GM18909 (cell line): ENCODE results near the gene PRKN.

Experiments
- ATAC-seq: cut with Tn5 transposase; IDR thresholded peaks from one replicate; pipeline ENCODE4 v1.9.1; 2021; ENCODE audit warnings: mild to moderate bottlenecking; ENCODE audit not compliant: unreplicated experiment, poor library complexity

The PRKN gene

DNA sequence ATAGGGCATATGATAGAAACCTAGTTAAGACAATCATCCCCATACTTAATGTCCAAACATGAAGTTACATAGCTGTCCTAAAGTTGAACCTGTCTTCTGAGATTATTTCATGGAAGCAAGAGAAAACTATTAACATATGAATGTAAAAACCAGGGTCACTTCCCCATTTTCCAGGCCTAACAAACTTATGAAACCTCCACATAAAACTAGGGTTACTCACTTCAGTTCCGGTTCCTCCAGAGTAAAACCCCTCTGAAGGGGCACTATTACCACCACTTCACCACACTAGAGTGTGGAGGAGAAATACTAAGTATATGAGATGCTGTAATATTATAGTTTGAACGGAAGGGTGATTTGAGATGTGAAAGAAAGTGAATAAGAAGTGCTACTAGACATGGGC, 14.9 kb downstream of the PRKN start:
- no peak for ATAC-seq

DNA sequence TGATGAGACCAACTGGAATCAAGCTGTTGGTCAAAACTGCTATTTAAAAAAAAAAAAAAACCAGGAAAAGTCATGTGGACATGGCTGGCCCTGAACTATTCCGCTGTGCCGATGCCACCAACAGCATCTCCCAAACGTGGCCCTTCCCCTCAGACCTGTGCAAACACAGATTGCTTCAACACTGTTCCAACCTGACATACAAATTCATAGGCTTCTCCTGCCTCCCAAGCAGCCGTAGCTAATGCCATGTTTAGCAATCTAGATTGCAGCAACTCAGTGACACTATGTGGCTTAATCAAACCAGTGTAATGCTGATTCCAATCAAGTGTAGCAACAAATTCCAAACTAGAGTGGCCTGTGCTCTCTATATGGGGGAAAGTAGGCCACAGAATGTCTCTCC, 16.2 kb downstream of the PRKN start:
- ATAC-seq: no peak

DNA sequence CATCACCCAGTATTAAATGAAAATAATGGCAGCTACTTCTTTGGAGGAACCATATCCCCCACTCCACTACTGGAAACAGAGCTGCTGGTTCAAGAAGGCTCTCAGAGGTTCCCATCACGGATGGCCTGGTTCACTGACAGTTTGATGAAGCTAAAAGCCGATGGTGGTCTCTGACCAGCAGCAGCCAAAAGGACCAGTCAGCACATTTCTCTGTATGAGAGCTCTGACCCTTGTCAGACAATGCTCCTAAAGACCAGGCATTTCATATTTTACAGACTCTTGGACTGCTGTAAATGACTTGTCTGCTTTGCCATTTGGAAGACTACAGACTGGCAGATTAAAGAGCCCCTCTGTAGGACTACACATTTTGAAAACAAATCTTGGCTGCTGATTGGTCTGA, 16.6 kb downstream of the PRKN start:
- no peak for ATAC-seq

DNA sequence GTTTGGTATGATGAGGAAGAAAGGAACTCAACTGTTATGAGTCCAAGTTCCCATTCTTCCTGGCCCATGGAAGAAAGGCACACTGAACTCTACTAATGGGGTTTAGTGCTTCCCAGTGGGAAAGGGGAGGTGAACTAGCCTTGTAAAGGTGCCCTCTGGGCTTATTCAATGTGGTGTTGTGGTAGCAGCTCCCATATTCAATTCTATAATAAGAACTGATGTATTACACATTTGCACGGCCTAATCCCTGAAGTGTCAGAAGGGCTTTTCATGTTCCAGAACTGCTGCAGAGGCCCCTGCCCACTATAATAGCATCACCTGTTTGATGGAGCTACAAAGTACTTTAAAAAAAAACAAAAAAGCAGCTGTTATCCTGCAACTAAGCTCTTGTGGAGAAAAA, 17.1 kb downstream of the PRKN start:
- ATAC-seq: no peak

DNA sequence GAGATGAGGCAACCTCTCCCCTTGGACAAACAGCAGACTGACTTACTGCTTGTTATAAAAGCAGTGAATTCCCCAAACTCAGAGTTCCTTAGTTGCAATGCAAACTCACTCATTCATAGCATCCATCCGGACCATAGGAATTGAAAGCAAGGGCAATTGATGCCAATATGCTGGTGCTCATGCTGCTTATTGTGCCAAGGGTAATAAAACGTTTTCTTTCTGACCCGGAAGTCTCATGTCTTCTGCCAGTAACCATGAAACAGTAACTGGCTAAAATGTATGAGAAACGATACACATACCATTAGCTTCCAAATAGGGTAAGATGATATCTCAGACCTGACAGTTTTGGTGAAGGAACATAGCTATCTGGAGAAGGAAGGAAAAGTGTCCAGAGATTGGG, 18.1 kb downstream of the PRKN start:
- ATAC-seq: no peak

DNA sequence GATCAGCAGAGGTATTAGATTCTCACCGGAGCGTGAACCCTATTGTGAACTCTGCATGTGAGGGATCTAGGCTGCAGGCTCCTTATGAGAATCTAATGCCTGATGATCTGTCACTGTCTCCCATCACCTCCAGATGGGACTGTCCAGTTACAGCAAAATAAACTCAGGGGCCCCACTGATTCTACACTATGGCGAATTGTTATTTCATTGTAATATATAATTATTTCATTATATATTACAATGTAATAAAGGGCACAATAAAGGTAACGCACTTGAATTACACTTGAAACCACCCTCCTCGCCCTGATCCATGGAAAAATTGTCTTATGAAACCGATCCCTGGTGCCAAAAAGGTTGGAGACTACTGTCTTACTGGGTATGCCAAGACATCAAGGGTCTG, 18.6 kb downstream of the PRKN start:
- ATAC-seq: no peak

DNA sequence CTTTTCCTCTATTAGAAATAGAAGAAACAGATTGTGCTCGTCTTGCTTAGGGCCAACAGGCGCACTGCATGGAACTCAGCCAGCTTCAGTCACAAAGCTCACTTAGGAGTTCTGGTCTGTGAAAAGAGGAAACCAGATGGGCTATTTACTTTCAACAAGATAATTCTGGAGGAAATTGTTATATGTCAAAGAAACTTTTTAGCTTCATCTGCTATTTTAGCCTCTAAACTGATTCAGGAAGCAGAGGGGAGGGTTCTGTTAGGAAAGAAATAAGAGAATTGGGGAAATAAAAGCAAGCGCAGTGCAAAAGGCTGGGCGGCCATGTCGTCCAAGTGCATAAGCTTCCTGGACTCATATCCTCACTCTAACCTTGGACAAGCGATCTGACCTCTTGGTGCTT, 21.3 kb downstream of the PRKN start:
- no peak for ATAC-seq

DNA sequence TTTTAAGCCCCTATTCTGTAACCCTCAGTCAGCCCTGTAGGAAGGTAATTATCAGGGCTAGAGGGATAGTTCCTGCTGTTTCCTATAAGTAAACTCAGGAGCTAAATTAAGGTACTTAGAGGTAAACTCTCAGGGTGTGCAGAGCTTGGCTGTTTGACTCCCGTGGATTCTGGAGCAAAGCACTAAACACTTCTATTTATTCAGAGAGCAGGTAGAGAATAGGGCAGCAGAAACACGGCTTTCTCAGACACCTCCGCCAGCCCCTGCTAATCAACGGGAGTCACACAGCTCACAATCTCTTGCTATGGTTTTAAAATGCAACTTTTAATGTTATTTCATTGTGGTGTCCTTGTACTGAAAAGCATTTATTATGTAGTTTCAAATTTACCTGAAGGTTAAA, 21.8 kb downstream of the PRKN start:
- ATAC-seq: no peak

DNA sequence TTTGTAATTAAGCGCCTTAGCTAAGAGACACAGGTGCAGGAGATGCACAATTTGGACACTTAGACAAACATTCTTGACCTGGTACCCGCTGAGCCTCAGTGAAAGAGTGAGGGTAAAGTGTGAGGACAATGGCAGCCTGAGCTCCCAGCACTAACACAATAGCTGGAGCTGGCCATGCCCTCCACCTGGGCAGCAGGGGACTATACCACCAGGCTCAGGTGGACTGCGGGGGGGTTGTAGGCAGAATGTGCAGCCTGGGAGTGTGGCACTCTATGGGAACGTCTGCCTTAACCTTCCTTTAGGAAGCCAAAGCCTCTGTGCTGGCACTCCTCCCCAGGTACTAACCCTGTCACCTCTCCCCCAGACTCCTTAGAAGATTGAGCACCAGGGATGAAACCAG, 23.6 kb downstream of the PRKN start:
- no peak for ATAC-seq

DNA sequence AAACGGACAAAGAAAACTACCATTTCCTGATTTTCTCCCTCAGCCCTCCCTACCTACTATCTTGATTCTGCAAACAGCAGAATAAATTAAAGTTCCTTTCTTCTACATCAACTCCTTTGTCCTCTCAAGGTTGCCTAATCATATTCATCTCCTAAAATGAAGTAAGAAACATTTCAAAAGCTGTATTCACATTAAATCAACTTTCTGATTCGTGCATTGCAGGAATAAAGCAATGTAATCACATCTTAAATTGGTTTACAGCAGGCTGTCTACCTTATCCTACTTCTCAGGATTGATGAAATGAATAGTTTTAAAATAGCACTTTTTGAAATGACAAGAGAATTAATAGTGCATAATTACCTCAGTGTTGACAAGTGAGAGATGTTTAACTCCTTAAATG, 25.1 kb downstream of the PRKN start:
- no peak for ATAC-seq

DNA sequence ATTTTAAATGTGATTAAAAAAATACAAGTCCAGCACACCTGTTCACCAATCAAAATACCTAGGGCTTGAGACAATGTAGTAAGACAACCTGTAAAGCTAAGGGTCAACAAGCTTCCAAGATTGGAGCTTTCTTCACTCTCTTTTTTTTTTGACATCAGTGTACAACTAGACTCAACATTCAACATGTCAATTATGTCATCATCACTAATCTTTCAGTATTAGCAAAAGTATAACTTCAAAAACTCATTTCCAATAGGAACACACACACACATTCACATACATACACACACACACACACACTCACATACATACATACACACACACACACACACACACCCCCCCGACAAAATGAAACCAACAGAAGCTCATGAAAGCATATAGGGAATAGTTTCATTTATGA, 26.0 kb downstream of the PRKN start:
- ATAC-seq: no peak

DNA sequence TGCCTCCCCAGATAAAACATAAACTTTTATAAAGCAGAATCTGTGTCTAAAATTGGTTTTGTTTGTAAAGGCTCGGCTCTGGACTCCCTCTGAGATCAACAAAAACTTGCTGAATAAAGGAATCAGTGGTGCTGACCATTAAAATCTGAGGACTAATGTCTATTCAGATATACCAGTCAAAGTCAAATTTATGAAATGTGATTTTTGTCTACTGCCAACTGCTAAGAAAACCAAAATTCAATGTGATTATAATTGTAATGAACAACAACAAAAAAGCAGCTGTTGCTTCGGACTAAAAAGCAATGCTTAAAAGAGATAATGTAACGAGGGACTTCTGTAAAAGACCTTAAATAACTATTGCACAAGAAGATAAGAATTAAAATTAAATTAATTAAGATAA, 26.6 kb downstream of the PRKN start:
- ATAC-seq: no peak

DNA sequence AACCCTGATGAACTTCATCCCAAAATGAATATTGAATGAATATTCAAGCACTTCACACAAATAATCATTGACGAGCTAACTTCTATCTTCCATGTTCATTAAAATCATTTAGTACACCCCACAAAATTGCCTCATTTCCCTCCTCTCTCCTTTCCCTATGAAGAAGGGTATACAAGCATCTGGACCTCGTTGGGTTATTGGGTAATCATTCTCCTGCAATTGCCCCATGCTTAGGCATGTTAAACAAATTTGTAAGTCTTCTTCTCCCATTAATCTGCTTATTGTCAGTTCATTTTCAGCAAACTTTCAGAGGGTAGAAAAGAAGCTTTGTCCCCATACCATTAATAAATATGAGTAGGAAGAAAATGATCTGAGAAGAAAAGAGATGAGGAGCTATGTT, 27.6 kb downstream of the PRKN start:
- ATAC-seq: no peak

DNA sequence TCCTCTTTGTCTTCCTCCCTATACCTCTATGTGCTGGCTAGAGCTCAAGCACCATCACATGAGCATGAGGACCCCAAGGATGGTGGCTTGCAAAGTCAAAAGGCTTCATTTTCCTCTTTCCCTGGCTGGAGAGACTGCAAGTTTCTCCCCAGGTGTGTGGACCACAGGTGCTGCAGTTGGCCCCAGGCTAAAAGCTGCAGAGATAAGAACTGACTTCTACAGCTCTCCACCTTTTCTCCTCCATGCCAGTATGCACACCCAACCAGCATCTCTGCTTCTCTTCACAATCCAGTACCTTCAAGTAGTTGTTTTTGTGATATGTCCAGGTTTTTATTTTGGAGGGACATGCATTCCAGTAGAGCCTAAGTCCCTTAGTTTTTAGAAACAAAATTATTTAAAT, 29.1 kb downstream of the PRKN start:
- ATAC-seq: no peak

DNA sequence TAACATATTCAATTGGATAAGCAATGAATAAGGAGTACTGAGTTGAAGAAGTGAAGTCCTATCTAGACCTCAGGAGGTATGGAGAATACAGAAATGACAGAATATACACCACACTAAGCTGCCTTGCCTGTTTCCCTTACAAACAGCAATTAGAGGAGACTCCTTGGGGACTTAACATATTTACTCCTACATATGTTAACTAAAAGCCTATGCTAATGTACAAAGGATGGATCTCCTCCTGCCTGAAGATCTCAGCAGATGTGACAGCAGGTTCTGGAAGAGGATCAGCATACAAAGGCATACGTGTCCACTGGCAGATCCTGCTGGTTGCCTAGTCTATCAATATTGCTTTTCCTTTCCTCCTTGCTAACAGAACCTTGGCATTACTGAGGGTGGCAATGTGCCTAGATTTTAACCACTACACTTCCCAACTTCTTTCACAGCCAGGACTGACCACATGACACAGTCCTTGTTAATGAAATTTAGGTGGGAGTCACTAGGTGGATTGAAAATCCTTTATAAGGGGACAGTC, 29.6 kb downstream of the PRKN start:
- ATAC-seq: no peak

DNA sequence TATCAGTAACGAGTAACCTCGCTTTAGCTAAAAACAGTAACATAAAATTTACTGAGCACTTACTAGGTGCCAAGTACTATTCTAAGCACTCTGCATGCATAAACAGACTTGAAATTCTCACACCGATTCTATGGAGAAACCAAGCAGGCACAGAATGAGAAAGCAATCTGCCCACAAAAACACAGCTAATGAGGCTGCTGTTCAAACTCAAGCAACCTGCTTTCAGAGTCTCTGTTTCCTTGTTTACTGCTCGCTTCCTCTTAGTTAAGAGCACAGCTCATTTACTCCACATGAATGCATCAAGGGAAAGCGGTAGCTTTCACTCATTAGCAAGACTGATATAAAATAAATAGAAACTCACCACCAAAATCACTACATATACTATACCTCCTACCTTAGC, 37.4 kb downstream of the PRKN start:
- ATAC-seq: no peak

DNA sequence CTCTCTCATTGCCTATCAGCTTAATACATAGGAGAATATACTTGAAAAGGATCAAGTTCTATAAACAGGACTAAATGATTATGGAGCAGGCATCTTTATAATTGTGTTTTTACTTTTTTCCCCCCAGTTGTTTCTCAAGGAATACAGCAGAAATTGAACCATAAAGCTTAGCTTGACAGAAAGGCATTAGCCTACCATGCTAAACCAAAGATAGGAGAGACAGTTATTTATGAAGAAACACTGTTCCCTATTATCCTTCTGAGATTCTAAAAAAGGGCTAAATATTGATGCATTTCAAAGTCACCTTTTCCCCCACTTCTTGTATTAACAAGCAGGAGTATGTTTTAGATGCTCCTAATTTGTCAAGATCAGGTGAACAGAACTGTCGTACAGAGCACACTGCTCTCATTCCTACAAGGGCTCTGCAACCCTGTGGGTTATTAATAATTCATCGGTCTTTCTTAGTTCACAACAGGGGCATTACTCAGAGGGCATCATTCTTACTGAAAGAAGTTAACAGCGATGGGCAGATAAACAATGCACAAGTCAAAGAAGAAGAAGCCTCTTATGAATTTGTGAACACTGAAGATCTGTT, 38.7 kb downstream of the PRKN start:
- ATAC-seq: no peak

DNA sequence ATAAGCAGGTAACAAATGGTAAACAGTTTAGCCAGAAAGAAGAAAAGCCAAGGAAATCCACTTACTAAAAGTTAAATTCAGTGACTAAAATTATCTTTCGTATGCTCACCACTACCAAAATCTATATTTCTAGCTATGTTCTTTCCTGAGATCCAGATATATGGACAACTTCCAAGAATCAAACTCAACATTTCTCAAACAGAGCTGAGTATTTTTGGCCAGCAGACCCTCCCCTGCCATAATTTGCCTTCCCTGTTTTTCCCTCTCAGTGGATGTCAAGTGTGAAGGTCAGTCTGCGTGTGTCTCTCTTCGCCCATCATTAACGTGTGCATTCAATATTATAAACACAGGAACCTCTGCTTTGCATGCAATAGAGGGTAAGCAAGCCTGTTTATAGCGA, 42.0 kb downstream of the PRKN start:
- no peak for ATAC-seq

DNA sequence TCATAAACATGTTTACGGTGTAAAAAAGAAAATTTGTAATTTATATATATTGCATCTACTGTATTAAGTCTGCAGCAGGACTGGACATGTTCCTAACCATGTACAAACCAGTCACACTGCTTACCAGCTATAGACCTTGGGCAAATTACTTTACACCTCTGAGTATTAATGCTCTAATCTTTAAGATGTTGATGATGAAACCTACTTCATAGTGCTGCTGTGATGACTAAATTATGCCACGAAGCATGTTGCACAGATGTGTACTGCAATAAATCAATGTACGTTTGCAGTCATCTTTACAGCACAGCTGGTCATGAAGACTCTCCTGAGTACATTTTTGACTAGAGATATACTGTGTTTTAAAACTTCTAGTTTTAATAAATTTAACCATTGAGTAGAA, 42.6 kb downstream of the PRKN start:
- ATAC-seq: no peak

DNA sequence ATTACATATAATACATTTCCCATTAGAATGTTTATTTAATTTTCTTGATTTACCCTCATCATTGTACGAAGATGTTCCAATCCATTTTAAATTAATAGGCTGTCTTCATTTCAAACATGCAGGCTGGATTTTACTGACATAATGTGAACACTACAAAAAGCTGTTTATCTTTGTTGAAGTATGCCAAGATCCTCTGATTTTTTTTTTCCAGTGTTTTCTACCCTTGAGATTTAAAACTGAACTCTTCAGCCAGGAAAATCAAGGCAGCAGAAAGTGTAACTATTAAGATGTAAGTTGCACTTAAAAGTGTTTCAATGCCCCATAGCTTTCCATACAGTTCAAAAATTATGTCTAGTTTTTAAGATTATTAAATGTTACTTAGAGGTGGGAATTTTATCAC, 43.5 kb downstream of the PRKN start:
- ATAC-seq: no peak

DNA sequence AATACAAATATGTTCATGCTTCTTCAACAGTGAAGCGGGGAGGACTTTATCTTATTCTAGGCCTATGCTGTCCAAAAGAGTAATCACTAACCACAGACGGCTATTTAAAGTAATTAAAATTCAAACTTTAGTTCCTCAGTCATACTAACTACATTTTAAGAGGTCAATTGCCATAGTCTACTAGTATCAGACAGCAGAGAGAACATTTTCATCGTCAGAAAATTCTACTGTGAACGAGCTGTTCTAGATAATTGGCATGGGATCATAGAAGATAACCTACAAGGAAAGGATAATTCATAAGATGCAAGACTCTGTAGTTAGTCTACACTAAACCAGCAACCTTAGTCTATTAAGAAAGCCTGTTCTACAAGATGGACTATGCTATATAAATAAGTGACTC, 44.4 kb downstream of the PRKN start:
- no peak for ATAC-seq

DNA sequence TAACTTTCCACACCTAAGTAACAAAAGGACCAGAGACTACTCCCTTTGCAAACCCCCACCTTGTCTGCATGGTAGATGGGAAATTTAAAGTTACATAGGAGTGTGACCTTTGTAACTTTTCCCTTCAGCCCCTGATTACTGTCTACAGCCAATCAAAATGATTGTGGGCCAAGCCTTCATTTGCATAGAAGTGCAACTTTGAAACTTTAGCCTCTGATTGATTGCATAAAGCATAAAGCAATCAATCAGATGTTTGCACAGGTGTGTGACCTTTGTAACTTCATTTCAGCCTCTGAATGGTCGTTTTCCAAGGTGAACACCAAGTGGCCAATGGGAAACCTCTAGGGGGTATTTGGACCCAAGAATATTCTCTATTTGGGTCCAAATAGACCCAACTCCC, 46.1 kb downstream of the PRKN start:
- no peak for ATAC-seq

DNA sequence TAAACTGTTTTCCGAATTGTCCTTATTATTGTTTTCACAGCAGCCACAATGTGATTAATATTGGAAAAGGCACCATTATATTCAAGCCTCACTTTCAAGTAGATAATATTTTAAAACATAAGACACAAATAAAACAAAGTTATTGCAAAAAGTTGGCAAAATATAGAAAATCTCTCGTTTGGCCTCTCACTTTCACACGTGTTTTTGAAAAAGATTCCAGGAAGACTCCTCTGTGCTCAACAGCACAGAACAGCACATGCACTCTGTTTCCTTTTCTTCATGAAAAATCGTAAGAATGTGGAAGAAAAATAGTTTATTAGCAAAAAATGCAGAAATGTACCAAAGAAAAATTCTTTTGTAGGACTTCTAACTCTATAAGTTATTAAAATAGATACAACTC, 46.7 kb downstream of the PRKN start:
- no peak for ATAC-seq
